HCT116 (cell line): Measurements from ENCODE around the gene RASAL2. TPM values are rescaled to one million over a fixed set of nuclear protein-coding genes. Genes with fewer than 3 reads are reported as not detected.

Experiments used
- ATAC-seq: fragments of 200-7000 bp; cut with Tn5 transposase; 2 replicates; pipeline ENCODE4 v1.9.1; 2020; ENCODE audit warnings: mild to moderate bottlenecking, moderate library complexity
- BruUV-seq: library from RNA; stranded (reverse); fragments of 400-500 nt; replicated peaks from 2 replicates; lab custom pipeline; 2021; lab: Mats Ljungman, UMichigan
- CTCF ChIA-PET: fragments of 300-600 bp; sonication (Branson Sonifier 250); formaldehyde crosslinking; loops from one replicate; lab custom pipeline; 2021; ENCODE audit warnings: antibody characterized with exemption; lab: Charles Lee
- POLR2A ChIA-PET: fragments of 300-600, 350-600 bp; sonication (Branson Sonifier 250); formaldehyde crosslinking; loops from one replicate; lab custom pipeline; 2021; ENCODE audit warnings: antibody characterized with exemption; lab: Charles Lee
- RAD21 ChIA-PET, 2 experiments: fragments of 300-600 bp; sonication (Branson Sonifier 250); formaldehyde crosslinking; loops; one replicate each; lab custom pipeline; 2023; ENCODE audit warnings: low total read pairs in 2 of 2; ENCODE audit not compliant: uncharacterized antibody in 2 of 2, unreplicated experiment in 2 of 2, low non-redundant PET in 1 of 2; lab: Charles Lee
- DNase-seq: peaks from one replicate; pipeline ENCODE4 v3.0.0-alpha.2; 2010; ENCODE audit warnings: low read depth, low spot score
- H2AFZ ChIP-seq: fragments of 200-600 bp; shearing (Covaris generic), sonication (generic); 2 replicates; pipeline ENCODE4 v1.6.1; 2017; ENCODE audit warnings: low read depth, mixed run types, mixed read lengths, antibody characterized with exemption, low read length; ENCODE audit not compliant: poor library complexity, severe bottlenecking
- H3K27ac ChIP-seq: 2 replicates; pipeline ENCODE4 v1.5.1; 2012; ENCODE audit warnings: low read depth, low read length
- H3K27me3 ChIP-seq: fragments of 200-600 bp; sonication (generic); 2 replicates; pipeline ENCODE4 v1.6.1; 2016; ENCODE audit warnings: mixed run types, low read length, mixed read lengths; ENCODE audit not compliant: insufficient read depth
- H3K36me3 ChIP-seq, 2 experiments: fragments of 200-500 bp in 1 of 2; fragments of 200-600 bp in 1 of 2; sonication (Bioruptor generic) in 1 of 2; sonication (generic) in 1 of 2; 2 replicates each; pipeline versions ENCODE4 v1.5.1 to v1.6.1; 2014 to 2016; ENCODE audit warnings: low read length in 2 of 2, inconsistent platforms in 1 of 2, mixed read lengths in 1 of 2, mixed run types in 1 of 2; ENCODE audit not compliant: insufficient read depth in 2 of 2, control insufficient read depth in 1 of 2
- H3K4me1 ChIP-seq, 2 experiments: fragments of 200-600 bp in 1 of 2; sonication (generic) in 1 of 2; 2 replicates each; pipeline versions ENCODE4 v1.5.1 to v1.6.1; 2012 to 2017; ENCODE audit warnings: low read length in 2 of 2, inconsistent platforms in 1 of 2, mild to moderate bottlenecking in 1 of 2, mixed read lengths in 1 of 2, mixed run types in 1 of 2, moderate library complexity in 1 of 2; ENCODE audit not compliant: insufficient read depth in 2 of 2, control insufficient read depth in 1 of 2
- H3K4me2 ChIP-seq: fragments of 200-600 bp; sonication (generic); 2 replicates; pipeline ENCODE4 v1.6.1; 2017; ENCODE audit warnings: mixed run types, low read length, mixed read lengths
- H3K4me3 ChIP-seq, 2 experiments: fragments of 200-600 bp in 1 of 2; sonication (generic) in 1 of 2; replicated peaks in 1 of 2; 2 replicates each; pipeline ENCODE4 v1.5.1; 2011 to 2016; ENCODE audit warnings: low read length in 2 of 2, control low read depth in 1 of 2, low read depth in 1 of 2, mild to moderate bottlenecking in 1 of 2, mixed read lengths in 1 of 2, mixed run types in 1 of 2
- H3K79me2 ChIP-seq: fragments of 200-600 bp; sonication (generic); 2 replicates; pipeline ENCODE4 v1.6.1; 2017; ENCODE audit warnings: mild to moderate bottlenecking, mixed run types, low read length, moderate library complexity, mixed read lengths; ENCODE audit not compliant: insufficient read depth
- H3K9ac ChIP-seq: fragments of 200-600 bp; sonication (generic); 2 replicates; pipeline ENCODE4 v1.6.1; 2016; ENCODE audit warnings: low read length, mixed read lengths
- H3K9me2 ChIP-seq: fragments of 200-600 bp; sonication (generic), shearing (Covaris generic); 2 replicates; pipeline ENCODE4 v1.6.1; 2017; ENCODE audit warnings: mixed run types, mild to moderate bottlenecking, moderate library complexity; ENCODE audit not compliant: insufficient read depth
- H3K9me3 ChIP-seq, 2 experiments: fragments of 200-500 bp in 1 of 2; fragments of 200-600 bp in 1 of 2; sonication (Bioruptor generic) in 1 of 2; sonication (generic) in 1 of 2; 2 replicates each; pipeline ENCODE4 v1.6.1; 2014 to 2017; ENCODE audit warnings: low read length in 2 of 2, mixed read lengths in 2 of 2, inconsistent platforms in 1 of 2, low read depth in 1 of 2, mild to moderate bottlenecking in 1 of 2, mixed run types in 1 of 2, moderate library complexity in 1 of 2; ENCODE audit not compliant: control insufficient read depth in 1 of 2, insufficient read depth in 1 of 2
- H4K20me1 ChIP-seq: fragments of 200-600 bp; sonication (generic), shearing (Covaris generic); 2 replicates; pipeline ENCODE4 v1.6.1; 2017; ENCODE audit warnings: mixed run types, mild to moderate bottlenecking, moderate library complexity; ENCODE audit not compliant: insufficient read depth
- CBX3 ChIP-seq: IDR thresholded peaks from 2 replicates; pipeline ENCODE4 v1.6.1; 2012; ENCODE audit warnings: low read depth
- CEBPB ChIP-seq: IDR thresholded peaks from 2 replicates; pipeline ENCODE4 v1.6.1; 2012; ENCODE audit warnings: low read depth
- EGR1 ChIP-seq: IDR thresholded peaks from 2 replicates; pipeline ENCODE4 v1.6.1; 2012; ENCODE audit warnings: low read depth
- ELF1 ChIP-seq: IDR thresholded peaks from 2 replicates; pipeline ENCODE4 v1.6.1; 2012; ENCODE audit warnings: low read depth, borderline replicate concordance
- EZH2phosphoT487 ChIP-seq: fragments of 200-600 bp; IDR thresholded peaks from 2 replicates; pipeline ENCODE4 v1.6.1; 2018; ENCODE audit warnings: antibody characterized with exemption, borderline replicate concordance
- FOSL1 ChIP-seq: IDR thresholded peaks from 2 replicates; pipeline ENCODE4 v1.6.1; 2012; ENCODE audit warnings: low read depth
- JUND ChIP-seq: IDR thresholded peaks from 2 replicates; pipeline ENCODE4 v1.6.1; 2012
- POLR2A ChIP-seq: IDR thresholded peaks from 2 replicates; pipeline ENCODE4 v1.7.0; 2011; ENCODE audit warnings: borderline replicate concordance; ENCODE audit not compliant: insufficient read depth, insufficient read length; ENCODE audit errors: extremely low read depth
- POLR2AphosphoS5 ChIP-seq: IDR thresholded peaks from 2 replicates; pipeline ENCODE4 v1.6.1; 2011; ENCODE audit warnings: mild to moderate bottlenecking, low read depth, low read length, moderate library complexity
- RAD21 ChIP-seq: IDR thresholded peaks from 2 replicates; pipeline ENCODE4 v1.6.1; 2012; ENCODE audit warnings: low read depth, mild to moderate bottlenecking
- SIN3A ChIP-seq: IDR thresholded peaks from 2 replicates; pipeline ENCODE4 v1.6.1; 2012; ENCODE audit warnings: low read depth
- TCF7L2 ChIP-seq: IDR thresholded peaks from 2 replicates; pipeline ENCODE4 v1.7.0; 2011; ENCODE audit warnings: borderline replicate concordance, inconsistent platforms; ENCODE audit not compliant: insufficient read depth, insufficient read length; ENCODE audit errors: extremely low read depth
- YY1 ChIP-seq: IDR thresholded peaks from 2 replicates; pipeline ENCODE4 v1.6.1; 2011; ENCODE audit warnings: low read length, low read depth, moderate library complexity, mild to moderate bottlenecking; ENCODE audit not compliant: insufficient replicate concordance; ENCODE audit errors: extremely low read depth
- ZFX ChIP-seq: fragments of 450-650 bp; IDR thresholded peaks from 2 replicates; pipeline ENCODE4 v1.6.1; 2017
- intact Hi-C: fragments of 100-400 bp; cut with micrococcal nuclease; formaldehyde crosslinking; loops from 2 replicates; pipeline ENCODE4 v1.10.0; 2022
- total RNA-seq: library from RNA; stranded (reverse); gene quantifications from one replicate; pipeline ENCODE4 v1.2.1, GENCODE V29; 2021; ENCODE audit not compliant: unreplicated experiment
- TF ChIP-seq, protein P1 (sequence below), 3 experiments: fragments of 200-600 bp in 1 of 3; sonication (generic) in 1 of 3; IDR thresholded peaks in 2 of 3; conservative IDR thresholded peaks in 1 of 3; 2 replicates each; pipeline ENCODE4 v1.5.1; 2012 to 2017; ENCODE audit warnings: low read depth in 2 of 3, low read length in 2 of 3, antibody characterized with exemption in 1 of 3, borderline replicate concordance in 1 of 3, control low read depth in 1 of 3, mild to moderate bottlenecking in 1 of 3, mixed read lengths in 1 of 3, mixed run types in 1 of 3, moderate library complexity in 1 of 3; ENCODE audit not compliant: insufficient read depth in 1 of 3
- TF ChIP-seq, protein P2 (sequence below): IDR thresholded peaks from 2 replicates; pipeline ENCODE4 v1.6.1; 2012
- TF ChIP-seq, protein P3 (sequence below): IDR thresholded peaks from 2 replicates; pipeline ENCODE4 v1.6.1; 2011; ENCODE audit warnings: mild to moderate bottlenecking, low read length, moderate library complexity; ENCODE audit not compliant: insufficient replicate concordance; ENCODE audit errors: extremely low read depth
- TF ChIP-seq, protein P4 (sequence below): IDR thresholded peaks from 2 replicates; pipeline ENCODE4 v1.6.1; 2012; ENCODE audit warnings: low read depth

RASAL2 gene
- total RNA-seq, 1 experiment from 2014 or later, result 11.7 TPM

DNA sequence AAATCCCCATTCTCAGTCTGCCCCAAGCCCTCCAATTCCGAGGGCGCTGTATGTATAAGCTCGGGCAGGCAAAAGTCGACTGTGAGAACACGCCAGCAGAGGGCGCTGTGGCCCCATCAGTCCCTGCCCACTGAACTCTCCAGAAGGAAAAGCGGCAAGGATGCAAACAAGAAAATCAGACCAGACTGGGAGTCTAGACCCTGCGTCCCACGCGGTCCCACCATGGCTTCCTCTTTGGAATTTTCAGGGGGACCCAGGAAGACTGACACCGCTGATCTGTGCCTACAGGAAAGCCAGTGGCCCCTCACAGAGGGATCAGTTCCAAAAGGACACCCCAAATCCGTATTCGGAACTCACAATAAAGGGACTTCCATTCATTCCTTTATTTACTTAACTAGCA lies 438.5 kb downstream of the RASAL2 start:
- H3K9ac ChIP-seq, result no peak overlapping the region; the same call in 1 of the 2 replicates
- H3K9me2 ChIP-seq, result no peaks in the 10 kb centered on the region
- no peaks in the 10 kb centered on the region for H3K79me2 ChIP-seq
- H3K27me3 ChIP-seq, result no peaks in the 10 kb centered on the region
- CTCF ChIA-PET, result interaction anchor here (1.0 to 2.5 kb wide), 8 partner anchors 28 to 1277 kb away, joined by 3 to 24 read pairs (median 6); no protein-coding TSS in a partner anchor
- H3K9me3 ChIP-seq, result no peaks in the 10 kb centered on the region
- intact Hi-C loops, result loop anchor here (2.0 to 10.0 kb wide), 5 partner anchors 222 to 1062 kb away; partner anchors contain the start of gene TDRD5
- no peaks in the 10 kb centered on the region for H4K20me1 ChIP-seq
- DNase-seq, result peak; percentile 68
- POLR2A ChIA-PET, result interaction anchor here (0.8 kb wide), 1 partner anchor 222 kb away, joined by 4 read pairs; no protein-coding TSS in a partner anchor
- RAD21 ChIA-PET, result interaction anchor here (0.6 to 2.3 kb wide), 4 partner anchors 233 to 547 kb away, joined by 3 to 5 read pairs (median 4); no protein-coding TSS in a partner anchor
- no peaks in the 10 kb centered on the region for H3K36me3 ChIP-seq
- H3K4me2 ChIP-seq, result peak overlapping the region; percentile 60
- peak; percentile 64 for ATAC-seq
- TF ChIP-seq, protein P1, sequence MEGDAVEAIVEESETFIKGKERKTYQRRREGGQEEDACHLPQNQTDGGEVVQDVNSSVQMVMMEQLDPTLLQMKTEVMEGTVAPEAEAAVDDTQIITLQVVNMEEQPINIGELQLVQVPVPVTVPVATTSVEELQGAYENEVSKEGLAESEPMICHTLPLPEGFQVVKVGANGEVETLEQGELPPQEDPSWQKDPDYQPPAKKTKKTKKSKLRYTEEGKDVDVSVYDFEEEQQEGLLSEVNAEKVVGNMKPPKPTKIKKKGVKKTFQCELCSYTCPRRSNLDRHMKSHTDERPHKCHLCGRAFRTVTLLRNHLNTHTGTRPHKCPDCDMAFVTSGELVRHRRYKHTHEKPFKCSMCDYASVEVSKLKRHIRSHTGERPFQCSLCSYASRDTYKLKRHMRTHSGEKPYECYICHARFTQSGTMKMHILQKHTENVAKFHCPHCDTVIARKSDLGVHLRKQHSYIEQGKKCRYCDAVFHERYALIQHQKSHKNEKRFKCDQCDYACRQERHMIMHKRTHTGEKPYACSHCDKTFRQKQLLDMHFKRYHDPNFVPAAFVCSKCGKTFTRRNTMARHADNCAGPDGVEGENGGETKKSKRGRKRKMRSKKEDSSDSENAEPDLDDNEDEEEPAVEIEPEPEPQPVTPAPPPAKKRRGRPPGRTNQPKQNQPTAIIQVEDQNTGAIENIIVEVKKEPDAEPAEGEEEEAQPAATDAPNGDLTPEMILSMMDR (IDR thresholded peaks at IDR 0.05 in 2 of 3, conservative IDR thresholded peaks at IDR 0.05 in 1 of 3; ENCODE audit: borderline replicate concordance in 1 of 3, insufficient read depth in 1 of 3, low read depth in 2 of 3, low read length in 2 of 3), result peak; percentile 91 to 96 (median 92)
- TF ChIP-seq SIN3A (no peak), RAD21 (peak; percentile 96), EZH2phosphoT487 (no peak), ZFX (no peak), POLR2AphosphoS5 (no peak), TCF7L2 (no peak), JUND (no peak), POLR2A (no peak), CEBPB (no peak), CBX3 (no peak), YY1 (peak; percentile 41), EGR1 (no peak), FOSL1 (no peak), ELF1 (no peak)
- TF ChIP-seq, protein P2, sequence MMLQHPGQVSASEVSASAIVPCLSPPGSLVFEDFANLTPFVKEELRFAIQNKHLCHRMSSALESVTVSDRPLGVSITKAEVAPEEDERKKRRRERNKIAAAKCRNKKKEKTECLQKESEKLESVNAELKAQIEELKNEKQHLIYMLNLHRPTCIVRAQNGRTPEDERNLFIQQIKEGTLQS, result no peak
- TF ChIP-seq, protein P3, sequence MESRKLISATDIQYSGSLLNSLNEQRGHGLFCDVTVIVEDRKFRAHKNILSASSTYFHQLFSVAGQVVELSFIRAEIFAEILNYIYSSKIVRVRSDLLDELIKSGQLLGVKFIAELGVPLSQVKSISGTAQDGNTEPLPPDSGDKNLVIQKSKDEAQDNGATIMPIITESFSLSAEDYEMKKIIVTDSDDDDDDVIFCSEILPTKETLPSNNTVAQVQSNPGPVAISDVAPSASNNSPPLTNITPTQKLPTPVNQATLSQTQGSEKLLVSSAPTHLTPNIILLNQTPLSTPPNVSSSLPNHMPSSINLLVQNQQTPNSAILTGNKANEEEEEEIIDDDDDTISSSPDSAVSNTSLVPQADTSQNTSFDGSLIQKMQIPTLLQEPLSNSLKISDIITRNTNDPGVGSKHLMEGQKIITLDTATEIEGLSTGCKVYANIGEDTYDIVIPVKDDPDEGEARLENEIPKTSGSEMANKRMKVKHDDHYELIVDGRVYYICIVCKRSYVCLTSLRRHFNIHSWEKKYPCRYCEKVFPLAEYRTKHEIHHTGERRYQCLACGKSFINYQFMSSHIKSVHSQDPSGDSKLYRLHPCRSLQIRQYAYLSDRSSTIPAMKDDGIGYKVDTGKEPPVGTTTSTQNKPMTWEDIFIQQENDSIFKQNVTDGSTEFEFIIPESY, result no peak
- TF ChIP-seq, protein P4, sequence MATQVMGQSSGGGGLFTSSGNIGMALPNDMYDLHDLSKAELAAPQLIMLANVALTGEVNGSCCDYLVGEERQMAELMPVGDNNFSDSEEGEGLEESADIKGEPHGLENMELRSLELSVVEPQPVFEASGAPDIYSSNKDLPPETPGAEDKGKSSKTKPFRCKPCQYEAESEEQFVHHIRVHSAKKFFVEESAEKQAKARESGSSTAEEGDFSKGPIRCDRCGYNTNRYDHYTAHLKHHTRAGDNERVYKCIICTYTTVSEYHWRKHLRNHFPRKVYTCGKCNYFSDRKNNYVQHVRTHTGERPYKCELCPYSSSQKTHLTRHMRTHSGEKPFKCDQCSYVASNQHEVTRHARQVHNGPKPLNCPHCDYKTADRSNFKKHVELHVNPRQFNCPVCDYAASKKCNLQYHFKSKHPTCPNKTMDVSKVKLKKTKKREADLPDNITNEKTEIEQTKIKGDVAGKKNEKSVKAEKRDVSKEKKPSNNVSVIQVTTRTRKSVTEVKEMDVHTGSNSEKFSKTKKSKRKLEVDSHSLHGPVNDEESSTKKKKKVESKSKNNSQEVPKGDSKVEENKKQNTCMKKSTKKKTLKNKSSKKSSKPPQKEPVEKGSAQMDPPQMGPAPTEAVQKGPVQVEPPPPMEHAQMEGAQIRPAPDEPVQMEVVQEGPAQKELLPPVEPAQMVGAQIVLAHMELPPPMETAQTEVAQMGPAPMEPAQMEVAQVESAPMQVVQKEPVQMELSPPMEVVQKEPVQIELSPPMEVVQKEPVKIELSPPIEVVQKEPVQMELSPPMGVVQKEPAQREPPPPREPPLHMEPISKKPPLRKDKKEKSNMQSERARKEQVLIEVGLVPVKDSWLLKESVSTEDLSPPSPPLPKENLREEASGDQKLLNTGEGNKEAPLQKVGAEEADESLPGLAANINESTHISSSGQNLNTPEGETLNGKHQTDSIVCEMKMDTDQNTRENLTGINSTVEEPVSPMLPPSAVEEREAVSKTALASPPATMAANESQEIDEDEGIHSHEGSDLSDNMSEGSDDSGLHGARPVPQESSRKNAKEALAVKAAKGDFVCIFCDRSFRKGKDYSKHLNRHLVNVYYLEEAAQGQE, result no peak
- TF ChIP-seq, all 23 proteins: peak for 3
- Histone ChIP-seq H3K4me3 (0 out of 4 replicates have a peak overlapping the region, but pooled peaks of 1 of the 2 experiments have one; percentile 13), H2AFZ (peak overlapping the region; percentile 96), H3K4me1 (peaks cover 27 to 55% of the 10 kb centered on the region in 2 experiments), H3K27ac (no peak overlapping the region)
- BruUV-seq, result no TSS peak
